Heart left ventricle (tissue), 13 donors: ENCODE data around the gene NFATC1.

ENCODE experiments used
- POLR2A ChIP-seq, 2 donors: fragments of 450-650 bp; IDR thresholded peaks; one replicate each; pipeline ENCODE4 v1.6.1; 2017; ENCODE audit warnings: antibody characterized with exemption in 2 of 2, mild to moderate bottlenecking in 2 of 2, moderate library complexity in 2 of 2
- TF ChIP-seq, protein P1 (sequence below), 12 donors: fragments of 200-600 bp; sonication (generic) in 4 of 12; IDR thresholded peaks; one replicate each; pipeline versions ENCODE4 v1.5.0 to v1.8.0; 2018 to 2022; ENCODE audit warnings: antibody characterized with exemption in 12 of 12, mild to moderate bottlenecking in 5 of 12
- donor health status: ischemic (EF 13 %, LVEDD 7.1; RV severe dilation, severe dysfunction).
- donor health status: DM: no; HTN: yes; CAD: no.
- donor health status: DM: no; HTN: no; CAD: no.
- donor health status: ischemic (EF 25% LVEDD 6.9; RV normal size, moderate dysfunction).
- donor health status: ischemic (EF 25% LVEDD 5.7; RV mildly dilated, moderate dysfunction).
- donor health status: ischemic (EF 35%, LVEDD 5.7; RV mildly dilated, moderate dysfunction).
- donor health status: nonischemic (EF 11% LVEDD 7.7; RV severe dilation, severe dysfunction).
- donor health status: DM: yes; HTN: yes; CAD: no.
- donor health status: PGD.
- donor health status: ischemic (EF 29% LVEDD 5.4; RV normal size, mild dysfunction).
- donor health status: nonischemic (EF 23%, LVEDD 6.1; RV moderate dilation, normal function).

DNA sequence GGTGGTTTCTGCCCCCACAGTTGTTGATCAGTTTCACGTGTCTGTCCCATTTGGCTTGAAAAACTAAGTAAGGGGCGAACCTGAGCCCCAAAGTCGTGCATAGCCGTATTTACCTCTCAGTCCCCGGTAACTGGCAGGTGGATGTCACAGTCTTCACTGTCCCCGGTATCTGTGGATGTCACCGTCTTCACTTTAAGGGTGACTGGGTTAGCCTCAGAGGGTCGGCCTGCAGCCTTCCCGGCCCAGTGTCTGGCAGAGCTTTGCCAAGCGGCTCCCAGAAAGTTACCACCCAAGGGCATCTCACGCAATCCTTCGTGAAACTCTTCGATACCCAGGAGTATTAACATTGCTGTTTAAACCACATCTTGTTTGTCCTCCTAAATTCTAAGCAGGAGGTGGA is 158.6 kb downstream of the NFATC1 start:
- no peak for TF ChIP-seq POLR2A (IDR thresholded peaks at IDR 0.05)
- TF ChIP-seq, protein P1, sequence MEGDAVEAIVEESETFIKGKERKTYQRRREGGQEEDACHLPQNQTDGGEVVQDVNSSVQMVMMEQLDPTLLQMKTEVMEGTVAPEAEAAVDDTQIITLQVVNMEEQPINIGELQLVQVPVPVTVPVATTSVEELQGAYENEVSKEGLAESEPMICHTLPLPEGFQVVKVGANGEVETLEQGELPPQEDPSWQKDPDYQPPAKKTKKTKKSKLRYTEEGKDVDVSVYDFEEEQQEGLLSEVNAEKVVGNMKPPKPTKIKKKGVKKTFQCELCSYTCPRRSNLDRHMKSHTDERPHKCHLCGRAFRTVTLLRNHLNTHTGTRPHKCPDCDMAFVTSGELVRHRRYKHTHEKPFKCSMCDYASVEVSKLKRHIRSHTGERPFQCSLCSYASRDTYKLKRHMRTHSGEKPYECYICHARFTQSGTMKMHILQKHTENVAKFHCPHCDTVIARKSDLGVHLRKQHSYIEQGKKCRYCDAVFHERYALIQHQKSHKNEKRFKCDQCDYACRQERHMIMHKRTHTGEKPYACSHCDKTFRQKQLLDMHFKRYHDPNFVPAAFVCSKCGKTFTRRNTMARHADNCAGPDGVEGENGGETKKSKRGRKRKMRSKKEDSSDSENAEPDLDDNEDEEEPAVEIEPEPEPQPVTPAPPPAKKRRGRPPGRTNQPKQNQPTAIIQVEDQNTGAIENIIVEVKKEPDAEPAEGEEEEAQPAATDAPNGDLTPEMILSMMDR (IDR thresholded peaks at IDR 0.05) = no peak
